Measurements from ENCODE around the gene KRTAP23-1.

GRCh38 chr21:30349572-30349971 lies 1.2 kb upstream of the KRTAP23-1 start:
- TF ChIP-seq, protein P1, sequence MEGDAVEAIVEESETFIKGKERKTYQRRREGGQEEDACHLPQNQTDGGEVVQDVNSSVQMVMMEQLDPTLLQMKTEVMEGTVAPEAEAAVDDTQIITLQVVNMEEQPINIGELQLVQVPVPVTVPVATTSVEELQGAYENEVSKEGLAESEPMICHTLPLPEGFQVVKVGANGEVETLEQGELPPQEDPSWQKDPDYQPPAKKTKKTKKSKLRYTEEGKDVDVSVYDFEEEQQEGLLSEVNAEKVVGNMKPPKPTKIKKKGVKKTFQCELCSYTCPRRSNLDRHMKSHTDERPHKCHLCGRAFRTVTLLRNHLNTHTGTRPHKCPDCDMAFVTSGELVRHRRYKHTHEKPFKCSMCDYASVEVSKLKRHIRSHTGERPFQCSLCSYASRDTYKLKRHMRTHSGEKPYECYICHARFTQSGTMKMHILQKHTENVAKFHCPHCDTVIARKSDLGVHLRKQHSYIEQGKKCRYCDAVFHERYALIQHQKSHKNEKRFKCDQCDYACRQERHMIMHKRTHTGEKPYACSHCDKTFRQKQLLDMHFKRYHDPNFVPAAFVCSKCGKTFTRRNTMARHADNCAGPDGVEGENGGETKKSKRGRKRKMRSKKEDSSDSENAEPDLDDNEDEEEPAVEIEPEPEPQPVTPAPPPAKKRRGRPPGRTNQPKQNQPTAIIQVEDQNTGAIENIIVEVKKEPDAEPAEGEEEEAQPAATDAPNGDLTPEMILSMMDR (IDR thresholded peaks at IDR 0.05; ENCODE audit: poor library complexity, severe bottlenecking): no peak
- TF ChIP-seq RAD21 (conservative IDR thresholded peaks at IDR 0.05): no peak
